ENCODE measurements around the gene IL1R2.

IL1R2 gene

DNA sequence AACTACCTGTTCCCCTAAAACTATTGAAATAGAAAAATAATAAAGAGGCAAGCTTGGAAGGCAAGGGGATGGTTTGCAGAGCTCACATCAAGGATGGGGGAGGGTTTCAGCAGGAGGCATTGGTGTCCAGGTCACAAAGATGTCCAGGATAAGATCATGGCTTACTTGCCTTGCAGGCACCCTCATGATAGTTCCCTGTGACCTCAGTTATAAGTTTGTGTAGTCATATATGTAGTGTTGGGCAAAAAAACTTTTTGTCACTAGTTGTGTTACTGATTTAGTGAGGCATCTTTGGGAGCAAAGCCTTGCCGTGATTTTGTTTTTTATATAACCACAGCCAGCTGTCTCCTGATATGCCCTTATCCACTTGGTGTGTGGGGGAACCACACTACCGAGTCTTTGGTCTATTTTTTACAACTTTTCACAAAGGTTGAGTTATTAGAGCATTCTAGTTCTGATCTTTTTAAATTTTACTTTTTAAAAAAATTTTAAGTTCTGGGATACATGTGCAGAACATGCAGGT is 53.3 kb downstream of the IL1R2 start:
- DNase-seq: no peak

DNA sequence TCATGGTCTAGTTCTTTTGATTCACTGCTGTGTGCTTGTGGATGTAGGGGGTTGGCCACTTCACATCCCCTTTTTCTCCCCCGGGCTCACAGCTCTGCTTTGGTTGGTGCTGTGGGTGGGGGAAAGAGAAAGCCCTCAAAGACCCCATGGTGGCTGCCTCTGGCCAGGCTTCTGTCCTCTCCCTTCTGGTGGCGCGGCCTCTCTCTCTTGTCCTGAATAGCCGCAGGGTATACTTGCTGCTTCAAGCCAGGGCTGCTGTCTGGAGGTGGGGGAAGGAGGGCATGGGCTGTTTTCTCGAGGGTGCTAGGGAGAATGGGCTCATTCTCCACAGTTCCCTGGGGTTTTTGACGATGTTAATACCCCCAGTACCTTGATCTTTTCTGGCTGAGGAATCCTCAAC is 53.9 kb downstream of the IL1R2 start:
- DNase-seq: no peak

DNA sequence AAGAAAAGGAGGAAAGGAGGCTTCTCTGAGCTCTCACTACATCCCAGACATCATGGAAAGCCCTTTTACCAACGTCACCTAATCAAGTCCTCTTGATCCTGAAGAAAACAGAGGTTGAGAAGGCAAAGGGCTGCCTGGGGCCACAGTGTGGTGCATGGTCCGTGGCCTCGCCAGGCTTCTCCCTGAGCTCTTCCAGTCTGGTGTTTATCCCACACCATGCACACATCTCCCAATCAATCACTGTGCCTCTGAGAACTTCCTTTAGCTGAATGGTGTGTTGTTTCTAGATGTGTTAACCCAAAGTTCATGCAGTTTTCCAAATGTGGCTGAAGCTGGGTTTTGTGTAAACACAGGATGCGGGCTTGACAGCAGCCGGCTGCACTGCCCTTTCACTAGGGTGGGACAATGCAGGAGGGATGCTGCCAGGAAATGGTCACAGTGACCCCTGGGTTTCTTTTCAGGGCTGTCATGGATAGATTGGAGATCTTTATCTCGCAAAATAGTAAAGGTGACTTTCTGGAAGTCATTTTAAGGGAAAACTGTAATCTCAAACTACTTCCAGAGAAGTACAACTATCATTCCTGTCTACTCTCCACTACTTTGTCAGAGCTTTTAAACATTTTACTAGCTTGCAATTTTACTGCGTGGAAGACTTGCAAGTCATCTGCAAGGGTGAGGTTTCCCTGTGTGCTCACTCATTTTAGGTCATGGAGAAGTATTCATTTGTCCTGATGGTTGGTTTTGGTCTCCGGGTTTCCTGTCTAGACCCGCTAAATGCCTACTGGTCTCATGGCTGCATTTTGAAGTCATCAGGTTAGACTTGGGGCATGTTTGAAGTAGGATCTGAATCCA is 54.6 kb downstream of the IL1R2 start:
- no peak for DNase-seq

DNA sequence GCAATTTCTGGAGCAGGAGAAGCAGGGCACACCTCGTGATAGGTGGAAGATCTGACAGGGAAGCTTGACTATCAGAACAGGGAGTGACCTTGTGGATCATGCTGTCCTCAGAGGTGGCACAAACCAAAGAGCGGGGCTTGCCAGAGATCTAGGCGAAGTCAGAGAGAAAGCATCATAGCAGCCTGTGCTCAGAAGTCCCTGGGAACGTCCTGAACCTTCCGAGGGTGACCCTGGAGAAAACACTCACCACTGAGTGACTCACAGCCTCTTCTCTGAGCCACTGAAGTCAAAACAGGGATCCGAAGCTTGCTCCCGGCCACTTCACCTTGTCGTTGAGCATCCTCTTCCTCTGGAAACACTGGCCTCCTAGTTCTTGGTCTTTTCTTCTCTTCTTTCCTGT is 56.7 kb downstream of the IL1R2 start:
- no peak for DNase-seq

DNA sequence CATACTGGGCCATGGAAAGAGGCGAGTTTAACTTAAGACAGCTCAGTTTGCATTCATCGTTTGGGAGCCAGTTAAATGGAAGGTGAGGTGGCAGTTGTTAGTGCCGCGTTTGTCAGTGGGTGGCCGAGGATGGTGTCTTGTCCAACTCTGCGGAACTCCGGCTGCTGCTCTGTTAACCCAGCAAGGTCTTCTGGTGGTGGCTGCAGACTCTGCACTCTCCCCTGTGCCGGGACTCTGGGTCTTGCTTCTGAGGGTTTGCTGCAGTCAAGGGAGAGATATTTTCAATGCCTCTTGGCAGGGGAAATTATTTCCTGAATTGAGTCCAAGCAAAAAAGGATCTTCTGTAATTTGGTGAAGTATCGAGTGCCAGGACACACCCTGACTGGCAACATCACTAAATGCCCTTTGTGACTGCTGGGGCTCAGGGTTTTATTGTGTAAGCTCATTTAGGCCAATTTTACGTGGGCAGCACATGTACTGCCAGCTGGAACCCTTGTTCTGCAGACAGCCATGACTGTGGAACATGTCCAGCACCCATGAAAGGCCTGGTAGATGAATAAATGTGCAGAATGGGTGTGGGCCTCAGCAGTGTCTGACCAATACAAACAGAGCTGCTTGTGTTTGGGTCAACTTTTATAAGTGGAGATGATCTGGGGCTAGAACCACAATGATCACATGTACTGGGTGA is 58.1 kb downstream of the IL1R2 start:
- DNase-seq: no peak

DNA sequence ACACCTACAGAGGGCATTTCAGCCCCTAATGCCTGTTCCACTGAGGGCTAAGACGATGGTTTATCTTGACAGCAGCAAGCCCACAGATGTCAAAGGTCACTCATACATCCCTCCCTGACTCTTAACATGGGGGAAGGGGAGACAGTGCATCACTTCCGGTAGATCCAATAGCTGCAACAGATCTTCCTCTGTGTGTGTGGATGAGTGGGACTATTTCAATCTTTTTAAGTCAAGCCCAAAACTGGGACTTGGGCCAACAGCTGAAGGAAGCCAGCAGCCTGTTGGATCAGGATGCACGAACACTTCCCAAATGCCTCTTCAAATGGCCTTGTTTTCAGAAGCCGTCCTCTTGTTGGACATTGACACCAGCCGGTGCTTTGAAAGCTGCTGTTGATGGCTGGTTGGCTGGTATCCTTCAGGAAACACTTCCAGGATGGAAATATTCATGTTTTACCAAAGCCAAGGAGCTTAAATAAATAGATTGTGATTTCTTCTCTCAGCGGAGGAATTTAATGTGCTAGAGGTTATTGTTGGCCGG is 59.2 kb downstream of the IL1R2 start:
- no peak for DNase-seq

DNA sequence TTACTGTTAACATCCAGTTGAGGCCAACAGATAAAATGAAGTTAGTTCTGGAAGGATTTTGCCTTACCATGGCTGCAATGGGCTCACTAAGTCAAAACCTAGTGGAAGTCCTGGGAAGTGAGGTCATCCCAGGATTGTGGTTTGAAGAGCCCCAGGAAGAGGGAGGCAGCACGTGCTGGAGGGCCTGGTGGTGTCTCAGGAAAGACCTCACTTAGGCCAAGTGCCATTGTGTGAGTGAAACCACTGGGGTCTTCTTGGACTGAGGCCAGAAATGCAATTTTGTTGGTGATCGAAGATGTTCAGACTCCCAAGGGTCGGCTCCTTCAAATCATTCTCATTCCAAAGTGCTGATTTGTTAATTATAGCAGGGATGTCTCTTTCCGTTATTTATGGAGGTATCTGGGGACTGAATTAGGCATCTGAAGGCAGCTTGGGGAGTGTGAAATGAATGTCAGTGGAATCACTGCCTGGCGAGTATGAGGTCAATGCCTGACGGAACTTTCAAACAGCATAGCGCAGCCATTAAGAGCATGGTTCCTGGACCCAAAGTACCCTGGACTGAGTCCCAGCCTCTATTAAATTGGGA is 60.0 kb downstream of the IL1R2 start:
- DNase-seq: no peak

DNA sequence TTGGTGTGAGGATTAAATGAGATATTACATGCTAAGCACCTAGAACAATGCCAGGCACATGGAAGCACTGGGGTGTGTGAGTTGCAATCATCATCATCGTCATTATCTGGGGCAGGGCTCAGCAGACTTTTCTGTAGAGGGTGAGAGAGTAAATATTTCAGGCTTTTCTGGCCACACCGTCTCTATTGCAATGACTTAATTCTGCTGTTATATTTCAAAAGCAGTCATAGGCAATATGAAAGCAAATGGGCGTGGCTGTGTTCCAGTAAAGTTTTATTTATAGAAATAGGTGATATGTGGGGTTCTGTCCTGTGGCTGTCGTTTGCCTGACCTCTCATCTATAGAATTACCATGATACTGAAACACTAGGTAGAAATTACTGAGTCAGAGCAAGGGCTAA is 60.6 kb downstream of the IL1R2 start:
- no peak for DNase-seq

DNA sequence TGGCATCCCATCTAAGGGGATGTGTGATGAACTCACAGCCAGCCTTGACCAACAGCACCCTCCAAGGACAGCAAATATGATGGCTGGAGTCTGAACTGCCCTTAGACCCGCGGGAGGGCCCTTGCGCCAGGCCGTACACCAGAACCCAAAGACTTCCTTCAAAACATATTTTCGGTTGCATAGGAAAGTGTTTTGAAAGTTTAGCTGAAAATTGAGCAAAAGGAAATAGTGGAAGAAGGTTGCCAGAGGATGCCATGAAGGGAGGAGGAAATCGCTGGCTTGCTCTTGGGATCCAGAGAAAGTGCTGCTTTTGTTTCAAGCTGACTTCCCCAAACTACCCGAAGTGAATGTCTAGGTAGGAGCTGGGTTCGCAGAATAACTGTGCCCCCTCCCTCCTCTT is 61.3 kb downstream of the IL1R2 start:
- DNase-seq: no peak

DNA sequence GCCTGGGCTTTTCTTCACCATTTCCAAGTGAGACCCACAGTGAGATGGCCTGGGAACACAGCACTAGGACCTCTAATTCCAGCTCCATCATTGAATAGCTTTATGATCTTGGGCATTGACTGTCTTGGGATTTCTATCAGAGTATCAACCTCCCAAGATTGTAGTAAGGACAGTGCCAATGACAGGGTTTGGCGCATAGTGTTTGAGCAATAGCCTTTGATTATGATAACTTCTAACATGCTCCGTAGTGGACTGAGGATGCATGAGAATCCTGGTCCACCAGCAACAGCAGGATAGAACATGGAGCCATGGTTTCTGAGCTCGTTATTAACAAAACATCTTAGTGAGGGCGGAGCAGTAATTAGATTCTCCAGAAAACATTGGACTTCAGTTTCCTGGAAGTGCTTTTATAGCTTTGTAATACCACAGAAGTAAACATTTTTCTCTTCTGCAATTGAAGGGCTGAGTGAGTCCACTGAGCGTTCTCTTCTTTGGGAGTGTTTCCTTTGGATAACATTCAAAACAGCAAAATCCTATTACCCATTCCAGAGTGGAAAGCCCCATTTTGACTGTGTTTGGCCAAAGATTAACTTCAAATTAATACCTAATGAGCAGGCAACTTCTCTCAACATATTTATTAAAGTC is 63.7 kb downstream of the IL1R2 start:
- DNase-seq: no peak

DNA sequence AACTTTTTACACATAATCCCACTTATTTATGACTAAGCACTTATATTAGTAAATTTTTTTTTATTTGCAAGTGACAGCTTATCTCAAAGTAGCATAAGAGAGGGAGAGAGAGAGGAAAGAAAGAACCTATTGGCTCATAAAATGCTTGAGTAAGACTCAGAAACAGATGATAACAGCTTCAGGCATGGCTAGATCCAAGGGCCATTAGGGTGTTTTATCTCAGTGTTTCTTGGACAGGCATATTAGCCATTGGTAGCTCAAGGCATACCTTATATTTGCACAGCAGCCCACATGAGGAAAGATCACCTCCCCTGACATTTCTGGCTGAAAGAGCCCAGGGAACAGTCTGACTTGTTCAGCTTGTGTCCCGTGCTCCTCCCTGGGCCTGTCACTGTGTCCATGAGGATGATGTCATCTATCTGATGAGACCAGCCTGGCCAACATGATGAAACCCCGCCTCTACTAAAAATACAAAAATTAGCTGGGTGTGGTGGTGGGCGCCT is 64.4 kb downstream of the IL1R2 start:
- no peak for DNase-seq

DNA sequence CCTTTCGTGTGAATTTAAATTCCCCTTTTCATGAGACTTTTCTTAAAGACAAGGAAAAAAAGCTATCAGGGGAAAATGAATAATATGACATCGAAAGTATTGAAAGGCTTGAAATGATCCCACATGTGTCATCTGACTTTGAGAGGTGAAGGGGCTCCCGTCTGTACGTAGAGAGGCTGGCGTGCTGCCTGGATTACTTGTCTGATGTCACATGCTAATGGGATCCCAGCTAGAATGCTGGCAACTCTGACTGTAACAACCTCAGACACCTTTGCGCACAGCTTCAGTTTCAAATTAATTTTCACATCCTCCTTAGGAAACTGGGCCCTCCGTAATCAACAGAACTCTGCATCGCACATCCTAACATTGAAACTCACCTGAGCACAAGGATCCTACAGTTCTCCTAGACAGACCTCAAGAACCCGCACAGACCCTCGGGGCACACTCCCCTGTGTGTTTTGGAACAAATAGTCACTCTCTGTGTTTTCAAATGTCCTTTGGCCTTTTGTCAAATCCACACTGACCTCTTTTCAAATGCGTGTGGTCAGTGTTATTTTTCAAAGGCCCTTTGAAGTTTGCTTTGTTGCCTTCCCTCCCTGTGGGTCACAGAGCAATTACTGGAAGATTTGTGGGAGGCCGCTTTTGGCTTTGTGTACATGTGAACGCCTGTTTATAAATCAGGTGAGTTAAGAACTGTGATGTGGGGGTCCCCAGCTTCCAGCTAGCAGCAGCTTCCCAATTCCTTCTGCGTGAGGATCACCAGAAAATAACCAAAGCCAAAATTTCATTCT is 65.9 kb downstream of the IL1R2 start:
- no peak for DNase-seq

DNA sequence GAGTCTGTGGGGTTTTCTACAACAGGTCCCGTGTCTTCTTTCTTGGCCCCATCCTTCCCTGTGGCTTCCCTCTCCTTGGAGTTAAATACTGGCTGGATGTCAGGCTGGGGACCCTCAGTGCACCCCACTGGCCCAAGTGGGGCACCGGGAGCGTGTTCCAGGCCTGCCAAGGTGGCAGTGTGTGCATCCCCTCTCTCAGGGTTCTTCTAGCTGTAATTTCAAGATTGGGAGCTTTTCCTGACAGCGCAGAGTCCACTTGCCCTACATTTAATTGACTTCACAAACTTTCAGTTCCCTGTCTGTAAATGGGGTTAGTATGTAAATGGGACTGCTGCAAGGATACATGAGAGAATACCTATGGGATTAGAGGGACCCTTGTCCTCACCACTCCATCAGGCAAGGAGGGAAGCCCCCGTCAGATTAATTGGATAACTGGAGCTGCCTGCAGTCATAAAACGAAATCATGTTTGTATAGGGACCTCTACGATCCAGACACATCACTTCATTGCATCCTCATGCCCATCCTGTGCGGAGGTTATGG is 66.6 kb downstream of the IL1R2 start:
- DNase-seq: no peak

DNA sequence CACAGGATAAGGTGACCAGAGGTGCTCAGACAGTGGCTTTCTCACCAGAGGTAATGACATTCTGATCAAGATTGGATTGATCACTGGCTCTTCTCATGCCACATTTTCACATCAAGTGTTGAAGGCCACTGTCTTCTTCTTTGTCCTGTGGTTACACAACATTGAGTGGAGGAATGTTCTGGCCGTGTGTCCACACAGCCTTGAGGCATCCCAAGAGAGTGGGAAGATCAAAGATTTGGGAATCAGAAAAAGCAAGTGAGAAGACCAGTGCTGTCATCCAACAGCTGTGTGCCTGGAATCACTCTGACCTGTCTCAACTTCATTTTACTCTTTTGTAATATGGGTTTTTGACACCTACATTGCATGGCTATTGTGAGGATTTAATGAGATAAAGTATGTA is 67.4 kb downstream of the IL1R2 start:
- DNase-seq: no peak

DNA sequence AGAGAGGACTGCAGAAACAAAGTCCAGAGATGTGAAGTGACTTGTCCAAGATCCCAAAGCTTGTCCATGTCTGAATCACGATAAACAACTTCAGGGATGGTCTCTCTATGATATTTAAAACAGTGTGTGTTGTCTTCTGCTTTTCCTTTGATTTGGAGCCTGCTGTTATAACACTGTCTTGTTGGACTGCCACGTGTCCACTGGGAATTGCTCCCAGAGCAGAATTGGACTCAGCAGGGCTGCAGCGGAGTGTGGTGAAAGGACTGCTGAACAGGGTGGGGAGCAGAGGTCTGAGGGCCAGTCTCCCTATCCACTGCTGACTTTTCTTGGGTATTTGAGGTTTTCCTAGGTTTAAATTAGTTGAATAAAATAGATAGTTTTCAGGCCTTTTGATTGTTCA is 68.3 kb downstream of the IL1R2 start:
- DNase-seq: no peak

DNA sequence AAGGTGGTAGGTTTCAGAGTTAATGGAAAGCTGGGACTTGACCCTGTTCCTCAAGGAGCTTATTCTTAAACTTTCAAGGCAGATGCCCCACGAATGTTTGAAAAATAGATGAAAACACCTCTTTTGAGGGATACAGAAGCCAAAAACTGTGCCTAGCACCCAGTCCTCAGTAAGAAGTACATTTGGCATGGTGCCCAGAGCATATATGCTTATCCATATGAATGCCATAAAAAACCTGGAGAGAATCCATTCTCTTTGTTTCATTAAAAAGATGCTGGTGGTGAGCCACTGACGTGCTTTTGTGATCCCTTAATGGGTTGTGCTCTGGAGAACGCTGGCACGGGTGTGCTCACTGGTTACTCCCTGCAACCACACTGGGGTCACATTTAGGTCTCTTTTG is 69.0 kb downstream of the IL1R2 start:
- DNase-seq: no peak

DNA sequence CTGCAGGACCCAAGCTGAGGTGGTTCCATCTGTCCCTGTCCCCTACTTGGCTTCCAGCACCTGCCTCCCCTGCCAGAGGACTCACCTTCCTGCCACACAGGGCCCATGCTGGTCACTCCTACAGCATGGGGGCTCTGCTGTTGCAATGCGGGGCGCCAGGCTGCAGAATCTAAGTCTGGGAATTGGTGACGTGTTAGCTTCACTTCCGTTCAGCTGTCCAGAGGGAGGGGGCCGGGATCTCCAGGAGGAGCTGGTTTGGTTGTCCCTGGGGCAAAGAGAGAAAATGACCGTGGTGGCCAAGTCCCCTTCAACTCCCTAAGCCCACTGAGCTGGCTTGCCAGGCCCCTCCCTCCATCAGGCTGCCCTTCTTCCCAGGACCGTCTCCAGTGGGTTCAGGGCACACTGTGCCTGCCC is 69.5 kb downstream of the IL1R2 start:
- no peak for DNase-seq

DNA sequence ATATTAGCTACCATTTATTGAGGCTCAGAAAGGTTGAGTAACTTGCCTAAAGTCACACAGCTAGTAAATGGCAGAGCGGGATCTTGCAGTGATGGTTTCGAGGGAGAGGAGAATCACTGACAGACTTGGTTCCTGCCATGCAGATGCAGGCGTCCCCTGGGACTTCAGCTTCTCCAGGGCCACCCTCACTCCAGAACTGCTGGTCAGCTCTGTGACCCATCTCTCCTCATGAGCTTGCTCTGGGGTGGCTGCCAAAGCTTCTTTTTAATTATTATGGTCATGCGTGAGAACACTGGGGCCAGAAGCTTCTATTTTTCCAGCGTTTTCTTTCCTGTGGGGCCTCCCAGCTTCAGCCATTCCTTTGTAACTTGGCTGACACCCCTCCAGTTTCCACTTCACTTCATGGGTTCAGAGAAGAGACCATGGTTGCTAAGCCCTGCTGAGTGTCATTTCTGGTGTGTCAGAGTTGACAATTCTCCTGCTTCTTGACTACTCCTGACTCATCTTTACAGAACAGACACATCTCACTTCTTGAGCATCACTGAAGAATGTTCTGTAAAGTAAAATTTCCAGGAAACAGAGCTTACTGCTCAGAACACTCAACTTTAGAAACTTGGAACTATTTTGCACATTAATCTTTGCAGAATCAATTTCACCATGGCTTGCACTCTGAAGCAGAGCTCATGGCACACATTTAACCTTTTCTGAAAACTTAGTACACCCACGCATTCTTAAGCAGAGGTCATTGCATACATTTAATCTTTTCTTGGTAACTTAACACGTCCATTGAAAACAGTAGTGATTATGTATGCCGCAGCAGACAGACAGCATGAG is 70.4 kb downstream of the IL1R2 start:
- DNase-seq: no peak

DNA sequence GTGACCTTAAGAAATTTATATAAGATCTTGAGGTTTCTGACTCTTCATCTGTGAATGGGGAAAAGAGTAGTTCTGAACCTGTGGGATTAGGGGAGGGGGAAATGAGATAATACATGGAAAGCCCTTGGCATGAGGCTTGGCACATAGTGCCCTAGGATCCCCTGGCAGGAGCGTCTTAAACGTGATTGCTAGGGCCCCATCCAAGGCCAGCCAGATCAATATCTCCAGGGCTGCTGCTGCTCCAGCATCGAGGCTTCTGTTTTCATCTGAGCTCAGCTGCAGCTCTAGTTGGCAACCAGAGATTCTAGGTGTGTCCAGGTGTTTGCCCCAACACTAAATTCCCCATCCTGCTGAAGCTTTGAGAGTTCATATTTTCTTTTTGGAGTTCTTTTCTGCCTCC is 71.0 kb downstream of the IL1R2 start:
- no peak for DNase-seq

DNA sequence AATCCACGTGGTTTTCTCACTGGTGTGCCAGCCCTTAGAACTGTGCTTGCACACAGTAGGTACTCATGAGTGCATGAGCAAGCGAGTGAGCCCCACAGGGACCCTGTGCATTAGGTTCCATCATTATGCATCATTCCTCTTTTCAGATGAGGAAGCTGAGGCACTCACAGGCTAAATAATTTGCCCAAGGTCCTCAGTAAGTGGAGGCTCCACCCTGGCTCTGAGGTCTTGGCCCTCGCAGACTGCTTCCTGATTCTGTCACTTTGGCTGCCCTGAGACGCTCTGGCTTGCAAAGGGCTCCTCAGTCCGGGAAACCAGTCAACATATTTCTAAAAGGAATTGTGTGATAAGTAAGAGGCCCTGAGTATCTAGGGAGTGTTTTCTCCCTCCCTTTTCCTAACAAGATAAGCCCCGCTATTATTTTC is 71.7 kb downstream of the IL1R2 start:
- DNase-seq: no peak

Data from NCI-H187 (cell line).